K562 (cell line): ENCODE results near the gene DHRS13. TPM values are rescaled to one million over a fixed set of nuclear protein-coding genes. Genes with fewer than 3 reads are reported as not detected.

Experiments used
- CCNT2 ChIP-seq: IDR thresholded peaks from 2 replicates; pipeline ENCODE4 v1.6.1; 2011; ENCODE audit warnings: borderline replicate concordance, low read depth, mild to moderate bottlenecking, moderate library complexity, mixed read lengths, low read length; ENCODE audit not compliant: insufficient read length; ENCODE audit errors: extremely low read depth
- E2F5 ChIP-seq: sonication (generic); formaldehyde crosslinking; IDR thresholded peaks from 2 replicates; pipeline ENCODE4 v1.8.0; 2022; ENCODE audit warnings: mild to moderate bottlenecking, missing genetic modification reagents
- MYBL2 ChIP-seq, 2 experiments: fragments of 450-650 bp in 1 of 2; sonication (generic) in 1 of 2; formaldehyde crosslinking in 1 of 2; IDR thresholded peaks; 2 replicates each; pipeline versions ENCODE4 v1.6.1 to v1.8.1; 2017 to 2022; ENCODE audit warnings: borderline replicate concordance in 1 of 2, inconsistent platforms in 1 of 2, low read depth in 1 of 2, mild to moderate bottlenecking in 1 of 2, missing genetic modification reagents in 1 of 2, moderate library complexity in 1 of 2
- SAFB2 ChIP-seq: fragments of 200-400 bp; formaldehyde crosslinking; IDR thresholded peaks from 2 replicates; pipeline ENCODE4 v1.6.1; 2018; ENCODE audit warnings: borderline replicate concordance, low read length, low read depth, moderate library complexity; ENCODE audit not compliant: severe bottlenecking
- TEAD1 ChIP-seq, 2 experiments: fragments of 450-650 bp in 1 of 2; sonication (generic) in 1 of 2; formaldehyde crosslinking; IDR thresholded peaks; 2 replicates each; pipeline versions ENCODE4 v1.4.0 to v1.8.0; 2020 to 2022; ENCODE audit warnings: mild to moderate bottlenecking in 2 of 2, missing genetic modification reagents in 1 of 2
- polyA plus RNA-seq, 8 experiments: library from polyadenylated mRNA; depleted of rRNA in 4 of 8; stranded (reverse) in 5 of 8; unstranded in 3 of 8; fragments of >200 nt; fragmentation: Nextera tagmentation in 2 of 8; fragmentation: Illumina TruSeq in 1 of 8; extraction: Ambion mirVana in 2 of 8; extraction: Trizol in 1 of 8; gene quantifications; 2 replicates each; pipeline versions ENCODE4 v1.2.1 to v1.2.3, GENCODE V29; 2011 to 2014; ENCODE audit warnings: inconsistent platforms in 1 of 8, missing spikeins in 1 of 8
- total RNA-seq, 7 experiments: library from RNA; depleted of rRNA in 6 of 7; stranded (reverse); fragments of >200 nt in 6 of 7; fragmentation: Illumina TruSeq in 2 of 7; extraction: Trizol in 2 of 7; gene quantifications; 2 replicates each; pipeline versions ENCODE4 v1.2.1 to v1.2.3, GENCODE V29; 2011 to 2021; ENCODE audit warnings: low replicate concordance in 1 of 7
- TF ChIP-seq, protein P1 (sequence below), 2 experiments: fragments of 450-650 bp; IDR thresholded peaks; 2 replicates each; pipeline ENCODE4 v1.6.1; 2016; ENCODE audit warnings: mild to moderate bottlenecking in 2 of 2, borderline replicate concordance in 1 of 2, low read depth in 1 of 2, moderate library complexity in 1 of 2
- TF ChIP-seq, protein P2 (sequence below): fragments of 450-650 bp; IDR thresholded peaks from 2 replicates; pipeline ENCODE4 v1.6.1; 2016; ENCODE audit warnings: antibody characterized with exemption

Gene DHRS13
- total and polyA plus RNA-seq, 9 of the 15 experiments (the other 6 are each of a cell fraction or from before 2014, with no cell fraction given) = 0.32 to 52.3 (median 34.3) TPM; not detected in 1

DNA sequence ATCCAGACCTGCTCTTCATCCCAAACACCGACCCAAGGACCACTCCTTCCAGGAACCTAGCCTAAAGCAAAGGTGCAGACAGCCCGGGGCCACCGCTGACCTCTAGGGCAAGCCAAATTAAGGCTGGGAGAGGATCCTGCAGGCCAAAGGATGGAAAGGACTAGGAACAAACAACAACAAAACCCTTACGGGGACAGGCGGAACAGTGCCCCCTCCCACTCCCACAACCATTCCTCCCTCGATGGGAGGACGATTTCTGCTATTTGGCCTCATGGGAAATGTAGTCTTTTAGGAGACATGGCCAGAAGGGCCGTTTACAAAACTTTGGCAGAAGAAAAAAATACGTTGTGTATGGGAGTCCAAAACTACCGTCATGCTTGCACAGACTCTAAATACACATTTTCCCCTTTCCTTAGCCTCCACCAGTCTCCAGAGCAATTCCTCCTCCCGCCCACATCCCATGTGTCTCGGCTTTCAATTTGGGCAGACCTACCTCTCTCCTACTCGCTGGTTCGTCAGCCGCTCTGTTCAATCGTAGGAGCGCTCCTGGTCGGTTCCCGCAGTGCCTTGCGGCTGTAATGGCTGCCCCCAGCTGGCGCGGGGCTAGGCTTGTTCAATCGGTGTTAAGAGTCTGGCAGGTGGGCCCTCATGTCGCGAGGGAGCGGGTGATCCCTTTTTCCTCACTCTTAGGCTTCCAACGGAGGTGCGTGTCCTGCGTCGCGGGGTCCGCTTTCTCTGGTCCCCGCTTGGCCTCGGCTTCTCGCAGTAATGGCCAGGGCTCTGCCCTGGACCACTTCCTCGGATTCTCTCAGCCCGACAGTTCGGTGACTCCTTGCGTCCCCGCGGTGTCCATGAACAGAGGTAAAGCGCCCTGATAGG, 48.2 kb downstream of the DHRS13 start, which contains the start of gene ERAL1 (continued):
- TF ChIP-seq, protein P1, sequence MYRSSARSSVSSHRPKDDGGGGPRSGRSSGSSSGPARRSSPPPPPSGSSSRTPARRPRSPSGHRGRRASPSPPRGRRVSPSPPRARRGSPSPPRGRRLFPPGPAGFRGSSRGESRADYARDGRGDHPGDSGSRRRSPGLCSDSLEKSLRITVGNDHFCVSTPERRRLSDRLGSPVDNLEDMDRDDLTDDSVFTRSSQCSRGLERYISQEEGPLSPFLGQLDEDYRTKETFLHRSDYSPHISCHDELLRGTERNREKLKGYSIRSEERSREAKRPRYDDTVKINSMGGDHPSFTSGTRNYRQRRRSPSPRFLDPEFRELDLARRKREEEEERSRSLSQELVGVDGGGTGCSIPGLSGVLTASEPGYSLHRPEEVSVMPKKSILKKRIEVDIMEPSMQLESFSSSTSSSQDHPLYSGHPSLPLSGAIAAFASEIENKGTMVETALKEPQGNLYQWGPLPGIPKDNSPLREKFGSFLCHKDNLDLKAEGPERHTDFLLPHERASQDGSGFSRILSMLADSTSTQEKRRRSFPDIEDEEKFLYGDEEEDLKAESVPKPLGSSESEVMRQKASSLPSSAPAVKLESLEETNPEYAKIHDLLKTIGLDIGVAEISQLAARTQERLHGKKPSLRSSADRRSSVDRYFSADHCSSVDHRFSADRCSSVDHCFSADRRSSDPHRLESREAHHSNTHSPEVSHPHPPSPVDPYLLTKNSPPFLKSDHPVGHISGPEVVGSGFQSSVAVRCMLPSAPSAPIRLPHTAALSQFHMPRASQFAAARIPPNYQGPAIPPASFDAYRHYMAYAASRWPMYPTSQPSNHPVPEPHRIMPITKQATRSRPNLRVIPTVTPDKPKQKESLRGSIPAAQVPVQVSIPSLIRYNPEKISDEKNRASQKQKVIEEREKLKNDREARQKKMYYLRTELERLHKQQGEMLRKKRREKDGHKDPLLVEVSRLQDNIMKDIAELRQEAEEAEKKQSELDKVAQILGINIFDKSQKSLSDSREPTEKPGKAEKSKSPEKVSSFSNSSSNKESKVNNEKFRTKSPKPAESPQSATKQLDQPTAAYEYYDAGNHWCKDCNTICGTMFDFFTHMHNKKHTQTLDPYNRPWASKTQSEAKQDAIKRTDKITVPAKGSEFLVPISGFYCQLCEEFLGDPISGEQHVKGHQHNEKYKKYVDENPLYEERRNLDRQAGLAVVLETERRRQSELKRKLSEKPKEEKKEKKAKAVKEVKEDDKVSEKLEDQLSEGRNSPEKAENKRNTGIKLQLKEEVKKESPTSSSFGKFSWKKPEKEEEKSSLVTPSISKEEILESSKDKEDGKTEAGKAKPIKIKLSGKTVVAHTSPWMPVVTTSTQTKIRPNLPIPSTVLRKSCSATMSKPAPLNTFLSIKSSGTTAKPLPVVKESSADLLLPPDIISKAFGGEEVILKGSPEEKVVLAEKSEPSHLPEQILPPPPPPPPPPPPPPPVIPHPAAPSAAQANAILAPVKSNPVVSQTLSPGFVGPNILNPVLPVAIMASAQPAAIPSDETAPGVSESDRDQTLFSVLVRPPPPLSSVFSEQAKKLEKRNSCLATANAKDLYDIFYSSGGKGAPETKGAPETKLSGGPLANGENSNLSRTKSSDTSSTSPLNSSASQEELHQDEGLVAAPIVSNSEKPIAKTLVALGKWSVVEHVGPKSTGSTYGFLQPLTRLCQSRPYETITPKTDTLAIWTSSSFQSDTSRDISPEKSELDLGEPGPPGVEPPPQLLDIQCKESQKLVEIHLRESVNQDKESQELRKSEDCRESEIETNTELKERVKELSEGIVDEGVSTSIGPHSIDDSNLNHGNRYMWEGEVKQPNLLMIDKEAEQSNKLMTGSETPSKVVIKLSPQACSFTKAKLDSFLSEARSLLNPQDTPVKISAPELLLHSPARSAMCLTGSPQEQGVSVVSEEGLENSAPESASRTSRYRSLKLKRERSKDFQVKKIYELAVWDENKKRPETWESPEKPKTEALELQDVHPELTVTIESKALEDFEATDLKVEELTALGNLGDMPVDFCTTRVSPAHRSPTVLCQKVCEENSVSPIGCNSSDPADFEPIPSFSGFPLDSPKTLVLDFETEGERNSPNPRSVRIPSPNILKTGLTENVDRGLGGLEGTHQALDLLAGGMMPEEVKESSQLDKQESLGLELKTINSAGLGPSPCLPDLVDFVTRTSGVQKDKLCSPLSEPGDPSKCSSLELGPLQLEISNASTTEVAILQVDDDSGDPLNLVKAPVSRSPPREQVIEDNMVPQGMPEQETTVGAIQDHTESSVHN (IDR thresholded peaks at IDR 0.05; ENCODE audit: borderline replicate concordance in 1 of 2, low read depth in 1 of 2) = no peak
- TF ChIP-seq MYBL2 (IDR thresholded peaks at IDR 0.05; ENCODE audit: low read depth) (no peak; the same call in 1 of the 2 replicates), MYBL2 (CRISPR knock-in tag; IDR thresholded peaks at IDR 0.05; ENCODE audit: borderline replicate concordance) (no peak), E2F5 (CRISPR knock-in tag) (no peak), SAFB2 (no peak), TEAD1 (CRISPR knock-in tag; IDR thresholded peaks at IDR 0.05) (0 out of 4 replicates have a peak, but pooled peaks have one; percentile 3 to 32), CCNT2 (no peak)
- TF ChIP-seq, protein P2, sequence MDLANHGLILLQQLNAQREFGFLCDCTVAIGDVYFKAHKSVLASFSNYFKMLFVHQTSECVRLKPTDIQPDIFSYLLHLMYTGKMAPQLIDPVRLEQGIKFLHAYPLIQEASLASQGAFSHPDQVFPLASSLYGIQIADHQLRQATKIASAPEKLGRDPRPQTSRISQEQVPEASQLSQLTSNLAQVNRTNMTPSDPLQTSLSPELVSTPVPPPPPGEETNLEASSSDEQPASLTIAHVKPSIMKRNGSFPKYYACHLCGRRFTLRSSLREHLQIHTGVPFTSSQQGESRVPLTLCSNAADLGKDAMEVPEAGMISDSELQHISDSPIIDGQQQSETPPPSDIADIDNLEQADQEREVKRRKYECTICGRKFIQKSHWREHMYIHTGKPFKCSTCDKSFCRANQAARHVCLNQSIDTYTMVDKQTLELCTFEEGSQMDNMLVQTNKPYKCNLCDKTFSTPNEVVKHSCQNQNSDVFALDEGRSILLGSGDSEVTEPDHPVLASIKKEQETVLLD = 0 out of 2 replicates have a peak, but pooled peaks have one; percentile 17
